Astrocyte of the hippocampus (primary cell): Measurements from ENCODE around the gene RGL4.
"Not testable (repeated sequence)": the region's sequence is repeated elsewhere in the genome, so short reads cannot be mapped to it uniquely, and the experiment has no call there.

Experiments used
- DNase-seq: peaks from one replicate; pipeline ENCODE4 v3.0.0; 2011; ENCODE audit warnings: low read depth, low spot score

RGL4 gene, protein sequence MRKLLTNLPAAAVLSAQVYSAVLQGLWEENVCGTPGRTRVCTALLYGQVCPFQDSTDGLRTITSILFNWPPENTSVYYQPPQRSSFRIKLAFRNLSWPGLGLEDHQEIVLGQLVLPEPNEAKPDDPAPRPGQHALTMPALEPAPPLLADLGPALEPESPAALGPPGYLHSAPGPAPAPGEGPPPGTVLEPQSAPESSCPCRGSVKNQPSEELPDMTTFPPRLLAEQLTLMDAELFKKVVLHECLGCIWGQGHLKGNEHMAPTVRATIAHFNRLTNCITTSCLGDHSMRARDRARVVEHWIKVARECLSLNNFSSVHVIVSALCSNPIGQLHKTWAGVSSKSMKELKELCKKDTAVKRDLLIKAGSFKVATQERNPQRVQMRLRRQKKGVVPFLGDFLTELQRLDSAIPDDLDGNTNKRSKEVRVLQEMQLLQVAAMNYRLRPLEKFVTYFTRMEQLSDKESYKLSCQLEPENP

DNA sequence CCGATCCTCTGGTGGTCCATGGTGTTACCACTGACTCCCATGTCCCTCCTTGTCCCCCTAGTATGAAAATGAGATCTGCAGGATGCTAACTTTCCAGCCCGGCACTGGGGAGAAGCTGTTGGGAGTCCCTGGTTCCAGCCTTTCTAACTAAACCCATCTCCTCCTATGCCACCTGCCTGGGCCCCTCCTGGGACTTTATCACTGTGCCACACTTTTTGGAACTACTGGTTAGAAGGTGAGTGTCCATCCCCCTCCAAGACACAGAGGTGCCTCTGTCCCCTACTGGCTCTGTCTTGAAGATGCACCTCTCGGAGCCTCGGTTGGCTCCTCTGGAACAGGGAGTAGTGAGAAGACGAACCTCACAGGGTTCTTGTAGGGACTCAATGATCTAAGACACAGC is at the start of gene RGL4:
Gene RGL4, plus strand, starts transcription at position 301 of the 400 bp plus-strand sequence. CDS start 1,018 bp downstream, outside the sequence.
- no peak for DNase-seq

- not testable (repeated sequence) for DNase-seq
Measured at GRCh38 chr22:23646526-23646925, 44.3 kb upstream of the RGL4 start.

DNA sequence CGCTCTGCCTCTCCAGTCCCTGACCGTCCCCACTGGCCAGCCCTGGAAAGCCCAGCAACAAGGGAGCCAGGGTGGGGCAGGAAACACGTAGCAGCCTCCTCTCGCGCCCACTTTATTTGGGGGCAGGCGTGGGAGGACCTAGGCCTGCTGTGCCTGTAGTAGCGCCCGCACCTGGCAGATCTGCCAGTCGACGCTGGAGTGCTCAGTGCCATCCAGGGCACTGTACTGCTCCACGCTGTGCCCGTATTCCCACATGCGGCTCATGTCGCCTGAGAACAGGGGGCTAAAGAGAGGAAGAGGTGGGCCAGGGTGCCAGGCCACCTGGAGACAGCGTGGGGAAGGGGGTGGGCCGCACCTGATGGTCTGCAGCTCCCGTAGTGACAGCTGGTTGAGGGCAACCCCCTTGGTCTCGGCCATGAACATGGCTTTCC is 41.7 kb upstream of the RGL4 start:
- no peak for DNase-seq

DNA sequence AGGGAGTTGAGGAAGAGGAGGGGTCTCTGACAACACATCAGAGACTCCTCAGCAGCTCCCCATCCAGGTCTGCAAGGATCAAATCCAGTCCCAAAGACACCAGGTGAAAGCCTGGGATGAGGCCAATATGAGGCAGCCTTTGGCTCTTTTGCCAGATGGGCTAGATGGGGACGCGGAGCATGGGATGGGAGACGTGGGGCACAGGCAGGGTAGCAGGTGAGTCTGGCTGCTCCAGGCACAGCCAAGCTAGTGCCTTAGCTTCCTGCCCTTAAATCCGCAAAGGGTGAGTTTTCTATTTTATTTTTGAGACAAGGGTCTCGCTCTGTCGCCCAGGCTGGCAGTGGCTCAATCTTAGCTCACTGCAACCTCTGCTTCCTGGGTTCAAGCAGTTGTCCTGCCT is 39.1 kb upstream of the RGL4 start:
- DNase-seq, result no peak

- no peak for DNase-seq
Measured at GRCh38 chr22:23652286-23652685, 38.5 kb upstream of the RGL4 start.

- DNase-seq, result no peak
Measured at GRCh38 chr22:23652711-23653110, 38.1 kb upstream of the RGL4 start.

GRCh38 chr22:23655891-23656475 is 34.8 kb upstream of the RGL4 start:
- DNase-seq, result no peak

- DNase-seq, result no peak
Measured at GRCh38 chr22:23657727-23658126, 33.1 kb upstream of the RGL4 start.

DNA sequence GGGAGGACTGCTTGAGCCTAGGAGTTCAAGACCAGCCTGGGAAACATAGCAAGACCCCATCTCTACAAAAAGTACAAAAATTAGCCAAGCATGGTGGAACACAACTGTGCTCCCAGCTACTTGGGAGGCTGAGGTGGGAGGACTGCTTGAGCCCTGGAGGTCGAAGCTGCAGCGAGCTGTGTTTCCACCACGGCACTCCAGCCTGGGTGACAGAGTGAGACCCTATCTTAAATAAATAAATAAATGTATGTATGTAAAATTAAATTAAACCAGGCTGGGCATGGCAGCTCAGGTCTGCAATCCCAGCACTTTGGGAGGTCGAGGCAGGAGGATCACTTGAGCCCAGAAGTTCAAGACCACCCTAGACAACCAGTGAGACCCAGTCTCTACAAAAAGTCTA is 30.4 kb upstream of the RGL4 start:
- DNase-seq, result not testable (repeated sequence)

DNA sequence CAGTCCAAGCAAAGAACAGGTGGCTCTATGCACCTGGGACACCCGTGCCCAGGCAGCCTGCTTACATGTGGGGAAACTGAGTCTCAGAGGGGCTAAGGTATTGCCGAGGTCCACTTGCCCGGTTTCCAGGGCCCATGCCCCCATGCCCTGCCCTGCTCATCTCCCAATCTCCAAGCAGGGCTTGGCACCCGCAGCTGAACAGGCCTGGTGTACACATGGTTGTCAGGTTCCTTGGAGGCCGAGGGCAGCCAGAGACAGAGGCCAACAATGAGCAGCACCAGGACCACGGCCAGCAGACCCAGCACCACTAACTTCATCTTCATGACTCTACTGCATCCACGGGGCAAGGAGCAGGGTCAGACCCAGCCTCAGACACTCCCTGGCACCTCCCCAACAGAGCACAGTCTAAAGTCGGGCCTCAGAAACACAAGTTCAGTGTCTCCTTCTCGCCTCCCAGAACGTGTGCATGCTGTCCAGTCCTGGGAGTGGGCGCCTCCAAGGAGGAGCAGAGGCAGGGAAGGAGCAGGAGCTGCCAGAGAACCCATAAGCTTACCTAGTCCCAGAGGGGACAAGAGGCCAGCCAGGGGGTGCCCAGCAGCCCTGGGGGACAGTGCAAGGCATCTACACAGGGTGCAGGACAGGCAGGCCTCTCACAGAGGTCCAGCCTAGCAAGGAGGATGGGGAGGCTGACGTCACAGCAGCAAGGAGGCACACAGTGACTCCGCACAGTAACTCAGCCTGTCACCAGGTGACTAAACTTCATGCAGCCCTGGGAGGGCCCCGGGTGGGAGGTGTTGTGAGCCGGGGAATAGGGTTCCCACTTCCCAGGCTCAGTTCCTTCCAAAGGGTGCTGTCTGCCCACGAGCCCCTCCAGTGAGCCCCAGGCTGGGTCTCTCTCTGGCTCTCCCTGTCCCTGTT is 20.2 kb upstream of the RGL4 start:
- DNase-seq, result no peak

- DNase-seq, result not testable (repeated sequence)
Measured at GRCh38 chr22:23671387-23671786, 19.4 kb upstream of the RGL4 start.

- not testable (repeated sequence) for DNase-seq
Measured at GRCh38 chr22:23672307-23673049, 18.3 kb upstream of the RGL4 start.

DNA sequence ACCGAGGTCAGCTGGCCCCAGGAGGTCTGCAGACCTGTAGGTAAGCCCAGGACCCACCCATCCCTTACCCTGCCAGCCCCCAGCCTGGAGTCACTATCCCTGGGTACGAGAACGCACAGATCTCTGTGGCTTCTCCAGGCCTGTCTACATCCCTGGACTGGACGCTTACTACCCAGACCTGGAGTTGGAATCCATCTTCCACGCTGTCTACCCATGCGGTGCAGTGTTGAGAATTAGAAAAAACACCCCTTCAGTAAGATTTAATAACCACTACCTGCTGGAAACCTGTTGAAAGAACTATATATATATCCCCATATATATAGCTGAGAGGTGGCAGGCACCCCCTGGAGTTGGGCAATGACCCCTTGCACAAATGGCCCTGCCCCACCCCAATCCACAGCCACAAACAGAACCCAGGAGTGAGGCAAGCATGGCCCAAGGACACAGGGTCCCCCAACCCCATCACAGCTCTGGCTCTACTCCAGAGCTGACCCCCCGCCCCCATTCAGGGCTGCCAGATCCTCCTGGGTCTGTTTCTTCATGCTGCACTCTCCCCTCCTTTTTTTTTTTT is 17.7 kb upstream of the RGL4 start:
- DNase-seq, result no peak

GRCh38 chr22:23673826-23674690 is 16.8 kb upstream of the RGL4 start:
- no peak for DNase-seq

- not testable (repeated sequence) for DNase-seq
Measured at GRCh38 chr22:23674886-23675501, 15.8 kb upstream of the RGL4 start.

DNA sequence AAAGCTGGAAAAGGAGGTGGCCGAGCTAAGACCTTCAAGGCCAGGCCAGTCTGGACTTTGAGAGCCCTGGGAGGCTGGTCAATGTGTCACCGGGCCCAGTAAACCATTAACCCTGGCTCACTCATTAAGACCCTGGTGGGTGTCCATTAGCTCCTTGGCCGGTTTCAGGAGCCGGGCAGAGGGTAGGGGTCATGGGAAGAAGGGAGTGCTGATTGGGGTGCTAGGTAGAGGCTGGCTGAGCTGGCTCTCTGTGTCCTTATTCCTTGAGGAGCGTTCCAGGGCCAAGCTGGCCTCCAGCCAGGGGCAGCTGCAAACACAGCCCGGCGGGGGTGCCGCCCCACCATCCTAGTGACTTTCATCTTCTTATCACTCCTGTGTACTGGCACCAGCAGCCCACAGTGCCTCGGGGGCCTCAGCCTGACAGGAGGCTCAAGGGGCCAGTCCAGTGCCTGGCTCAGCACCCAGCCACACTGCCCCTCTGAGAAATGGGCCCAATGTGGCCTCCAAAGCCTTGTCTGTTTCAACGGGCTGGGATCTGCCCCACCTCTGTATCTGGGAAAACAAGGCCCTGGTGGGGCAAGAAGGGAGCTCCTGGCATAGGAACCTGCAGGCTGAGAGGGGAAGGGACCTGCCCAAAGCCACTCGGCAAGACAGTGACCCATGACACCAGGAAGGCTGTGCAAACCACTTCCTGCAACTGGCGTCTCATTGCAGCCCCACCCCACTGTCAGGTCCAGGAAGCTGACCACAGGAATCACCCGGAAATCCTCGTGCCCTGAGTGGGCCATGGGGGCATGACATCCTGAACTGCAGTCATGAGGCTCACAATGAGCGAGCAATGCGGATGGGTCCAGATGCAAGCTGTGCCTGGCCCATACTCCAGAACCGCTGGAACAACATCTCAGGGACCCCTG is 15.1 kb upstream of the RGL4 start:
- no peak for DNase-seq

- DNase-seq, result not testable (repeated sequence)
Measured at GRCh38 chr22:23676841-23677700, 13.7 kb upstream of the RGL4 start.

DNA sequence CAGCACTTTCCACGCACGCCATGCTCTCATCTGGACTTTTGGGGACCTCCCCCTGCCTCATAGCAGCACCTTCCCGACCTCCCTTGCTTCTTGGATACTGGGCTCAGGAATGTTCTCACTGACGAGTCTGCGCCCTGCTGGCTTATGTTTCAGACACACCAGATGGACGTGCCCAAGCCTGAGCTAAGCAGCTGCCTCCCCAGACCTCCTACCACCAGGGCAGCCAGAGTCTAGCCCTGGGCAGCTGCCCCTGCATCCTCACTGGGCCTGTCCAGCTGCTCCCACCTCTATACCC is 13.2 kb upstream of the RGL4 start:
- no peak for DNase-seq
